B cell (primary cell): ENCODE data around the gene SESN3. TPM values are rescaled to one million over a fixed set of nuclear protein-coding genes. Genes with fewer than 3 reads are reported as not detected.

Source experiments
- ATAC-seq: fragments of 200-7000 bp; cut with Tn5 transposase; one replicate; pipeline ENCODE4 v1.10.0; 2021; ENCODE audit warnings: low read depth, mild to moderate bottlenecking, moderate number of reproducible peaks, moderate library complexity
- CTCF ChIA-PET: fragments of 350-600 bp; sonication (Branson Sonifier 250); formaldehyde crosslinking; loops from one replicate; lab custom pipeline; 2021; ENCODE audit warnings: antibody characterized with exemption, inconsistent platforms; lab: Charles Lee
- POLR2A ChIA-PET: fragments of 350-600 bp; sonication (Branson Sonifier 250); formaldehyde crosslinking; loops from one replicate; lab custom pipeline; 2021; ENCODE audit warnings: antibody characterized with exemption; lab: Charles Lee
- DNase-seq: peaks from one replicate; pipeline ENCODE4 v3.0.0; 2013
- H2AFZ ChIP-seq: 2 replicates; pipeline ENCODE4 v1.6.1; 2012; ENCODE audit warnings: mild to moderate bottlenecking, low read depth, low read length; ENCODE audit not compliant: insufficient read depth, poor library complexity, severe bottlenecking
- H3K27ac ChIP-seq, 2 donors: 1 replicate in 1 of 2; 2 replicates in 1 of 2; pipeline ENCODE4 v1.5.1; 2012 to 2013; ENCODE audit warnings: low read length in 2 of 2, mild to moderate bottlenecking in 2 of 2, moderate library complexity in 1 of 2
- H3K27me3 ChIP-seq, 4 experiments: fragments of 200-600 bp in 1 of 4; sonication (generic) in 1 of 4; replicated peaks in 1 of 4; 1 replicate in 2 of 4; 2 replicates in 2 of 4; pipeline versions ENCODE4 v1.6.1 to v1.7.0; 2013 to 2016; ENCODE audit warnings: low read length in 3 of 4, mild to moderate bottlenecking in 2 of 4, mixed read lengths in 1 of 4, moderate library complexity in 1 of 4; ENCODE audit not compliant: insufficient read depth in 4 of 4, control insufficient read depth in 3 of 4; ENCODE audit errors: control extremely low read depth in 1 of 4
- H3K36me3 ChIP-seq, 2 experiments: replicated peaks in 1 of 2; 1 replicate in 1 of 2; 2 replicates in 1 of 2; pipeline versions ENCODE4 v1.6.1 to v1.7.1; 2013; ENCODE audit warnings: low read length in 1 of 2; ENCODE audit not compliant: insufficient read depth in 2 of 2, control insufficient read depth in 1 of 2; ENCODE audit errors: control extremely low read depth in 1 of 2, extremely low read depth in 1 of 2
- H3K4me1 ChIP-seq, 2 donors: fragments of 200-600 bp in 1 of 2; sonication (generic) in 1 of 2; 1 replicate in 1 of 2; 2 replicates in 1 of 2; pipeline versions ENCODE4 v1.5.1 to v1.6.1; 2013 to 2017; ENCODE audit warnings: low read length in 2 of 2; ENCODE audit not compliant: control insufficient read depth in 2 of 2, insufficient read depth in 2 of 2
- H3K4me2 ChIP-seq: replicated peaks from 2 replicates; pipeline ENCODE3; 2012; ENCODE audit warnings: mild to moderate bottlenecking, low read depth, low read length; ENCODE audit not compliant: poor library complexity, severe bottlenecking
- H3K4me3 ChIP-seq, 5 experiments: fragments of 200-600 bp in 1 of 5; sonication (generic) in 1 of 5; 1 replicate in 3 of 5; 2 replicates in 2 of 5; pipeline versions ENCODE4 v1.5.1 to v1.7.0; 2011 to 2016; ENCODE audit warnings: low read length in 4 of 5, mild to moderate bottlenecking in 4 of 5, low read depth in 2 of 5, control low read depth in 1 of 5, moderate library complexity in 1 of 5; ENCODE audit not compliant: insufficient read depth in 1 of 5; ENCODE audit errors: control extremely low read depth in 1 of 5, extremely low read depth in 1 of 5
- H3K79me2 ChIP-seq: fragments of 200-600 bp; sonication (generic); one replicate; pipeline ENCODE4 v1.6.0; 2016; ENCODE audit warnings: low read length; ENCODE audit not compliant: control insufficient read depth, insufficient read depth
- H3K9ac ChIP-seq: fragments of 200-600 bp; sonication (generic); 2 replicates; pipeline ENCODE4 v1.6.1; 2017; ENCODE audit warnings: mild to moderate bottlenecking, low read length, moderate library complexity
- H3K9me3 ChIP-seq, 3 donors: one replicate each; pipeline versions ENCODE4 v1.6.1 to v1.7.1; 2013; ENCODE audit warnings: low read length in 2 of 3; ENCODE audit not compliant: control insufficient read depth in 2 of 3, insufficient read depth in 1 of 3; ENCODE audit errors: control extremely low read depth in 1 of 3
- H4K20me1 ChIP-seq: 2 replicates; pipeline ENCODE4 v1.6.0; 2012; ENCODE audit warnings: mild to moderate bottlenecking, low read length; ENCODE audit not compliant: insufficient read depth, control insufficient read depth, poor library complexity, severe bottlenecking
- H3K27ac Mint-ChIP-seq: one replicate; pipeline ENCODE4 v1.8.0; 2021; ENCODE audit warnings: mixed read lengths
- H3K27me3 Mint-ChIP-seq: one replicate; pipeline ENCODE4 v1.8.0; 2021; ENCODE audit warnings: mixed read lengths
- H3K4me1 Mint-ChIP-seq: one replicate; pipeline ENCODE4 v1.8.0; 2021; ENCODE audit warnings: mixed read lengths
- H3K4me3 Mint-ChIP-seq: one replicate; pipeline ENCODE4 v1.8.0; 2021; ENCODE audit warnings: mixed read lengths
- H3K9me3 Mint-ChIP-seq: one replicate; pipeline ENCODE4 v1.8.0; 2022; ENCODE audit warnings: mixed read lengths; ENCODE audit not compliant: insufficient read depth
- CTCF ChIP-seq: fragments of 200-600 bp; IDR thresholded peaks from one replicate; pipeline ENCODE4 v1.8.0; 2022; ENCODE audit warnings: antibody characterized with exemption, mild to moderate bottlenecking
- EZH2 ChIP-seq: IDR thresholded peaks from 2 replicates; pipeline ENCODE4 v1.6.1; 2012; ENCODE audit warnings: borderline replicate concordance, low read depth, mild to moderate bottlenecking, moderate library complexity, low read length; ENCODE audit not compliant: insufficient read depth, poor library complexity, severe bottlenecking
- WGBS: methylation state at CpG from one replicate; pipeline ENCODE4 v1.1.5; 2013; ENCODE audit warnings: missing lambda C conversion rate; ENCODE audit not compliant: insufficient coverage; 5-methylcytosine and 5-hydroxymethylcytosine counted together
- intact Hi-C: fragments of 100-400 bp; cut with micrococcal nuclease; formaldehyde crosslinking; loops from one replicate; pipeline ENCODE4 v1.10.0; 2022
- polyA plus RNA-seq: library from polyadenylated mRNA; depleted of rRNA; stranded (reverse); fragments of >200 nt; gene quantifications from 2 replicates; pipeline ENCODE4 v1.2.3, GENCODE V29; 2012
- total RNA-seq, 2 donors: library from RNA; stranded (reverse); fragments of 120-200 nt in 1 of 2; gene quantifications; 1 replicate in 1 of 2; 2 replicates in 1 of 2; pipeline versions ENCODE4 v1.2.3 to v1.2.4, GENCODE V29; 2013 to 2022

The SESN3 gene
- total and polyA plus RNA-seq, 2 donors (not counting 1 experiment from before 2014, with no cell fraction given), result 10.1 to 519 TPM

GRCh38 chr11:95248666-95249467 lies 17.9 kb upstream of the SESN3 start:
- Mint-ChIP-seq H3K9me3 (no peaks in the 10 kb centered on the region), H3K27me3 (no peaks in the 10 kb centered on the region), H3K4me3 (peak overlapping the region; percentile 58), H3K4me1 (peaks cover 53% of the 10 kb centered on the region), H3K27ac (peak overlapping the region; percentile 66)
- H3K4me3 ChIP-seq, result no peak overlapping the region
- H3K27me3 ChIP-seq, result no peaks in the 10 kb centered on the region
- peaks cover 34 to 47% of the 10 kb centered on the region in 2 donors for H3K4me1 ChIP-seq
- no peaks in the 10 kb centered on the region for H3K9me3 ChIP-seq
- intact Hi-C loops, result loop anchor here (5.0 kb wide), 1 partner anchor 33 kb away; no protein-coding TSS in a partner anchor
- no peak for TF ChIP-seq CTCF
- TF ChIP-seq EZH2, result no peak
- peak; percentile 77 for ATAC-seq
- ChIA-PET POLR2A (no interaction called here), CTCF (interaction anchor here (1.0 to 1.3 kb wide), 5 partner anchors 15 to 514 kb away, joined by 3 to 5 read pairs (median 3); no protein-coding TSS in a partner anchor)
- WGBS, result 19% methylated on average over 2 of the region's 4 CpGs
- no peaks in the 10 kb centered on the region for H4K20me1 ChIP-seq
- no peak overlapping the region for H3K27ac ChIP-seq
- peak; percentile 55 for DNase-seq
- no peaks in the 10 kb centered on the region for H3K79me2 ChIP-seq
- H3K9ac ChIP-seq, result no peak overlapping the region
- H2AFZ ChIP-seq, result peak overlapping the region; percentile 59
- H3K4me2 ChIP-seq, result peak overlapping the region; percentile 33
- H3K36me3 ChIP-seq, result no peaks in the 10 kb centered on the region

GRCh38 chr11:95247883-95248282 lies 16.9 kb upstream of the SESN3 start:
- no peaks in the 10 kb centered on the region for H3K36me3 ChIP-seq
- H3K27ac ChIP-seq, result no peak overlapping the region
- H4K20me1 ChIP-seq, result no peaks in the 10 kb centered on the region
- no peaks in the 10 kb centered on the region for H3K79me2 ChIP-seq
- no peak for ATAC-seq
- H3K4me3 ChIP-seq, result no peak overlapping the region
- H3K9ac ChIP-seq, result no peak overlapping the region
- no peaks in the 10 kb centered on the region for H3K9me3 ChIP-seq
- intact Hi-C loops, result loop anchor here (5.0 kb wide), 1 partner anchor 34 kb away; no protein-coding TSS in a partner anchor
- TF ChIP-seq EZH2, result no peak
- TF ChIP-seq CTCF, result no peak
- no peaks in the 10 kb centered on the region for H3K27me3 Mint-ChIP-seq
- peak; percentile 25 for DNase-seq
- H3K27ac Mint-ChIP-seq, result peak overlapping the region; percentile 32
- no peak overlapping the region for H3K4me3 Mint-ChIP-seq
- no CpG with 5 or more reads among the region's 3 CpGs for WGBS
- peaks cover 47% of the 10 kb centered on the region for H3K4me1 Mint-ChIP-seq
- H3K4me1 ChIP-seq, result peaks cover 24 to 37% of the 10 kb centered on the region in 2 donors
- no peak overlapping the region for H3K4me2 ChIP-seq
- CTCF ChIA-PET, result interaction anchor here (0.7 to 1.2 kb wide), 4 partner anchors 17 to 463 kb away, joined by 3 read pairs; partner anchors contain the start of gene SESN3
- no peaks in the 10 kb centered on the region for H3K27me3 ChIP-seq
- POLR2A ChIA-PET, result no interaction called here
- no peaks in the 10 kb centered on the region for H3K9me3 Mint-ChIP-seq
- peak overlapping the region; percentile 4 for H2AFZ ChIP-seq
